Activated CD4-positive, alpha-beta T cell treated with anti-CD3 and anti-CD28 coated beads, Interleukin-2, amount 50 U/mL, for 1 hour (primary cell): ENCODE data around the gene ACOX1.

ENCODE experiments used
- DNase-seq: peaks from one replicate; pipeline ENCODE4 v3.0.0-alpha.2; 2020

Gene ACOX1

DNA sequence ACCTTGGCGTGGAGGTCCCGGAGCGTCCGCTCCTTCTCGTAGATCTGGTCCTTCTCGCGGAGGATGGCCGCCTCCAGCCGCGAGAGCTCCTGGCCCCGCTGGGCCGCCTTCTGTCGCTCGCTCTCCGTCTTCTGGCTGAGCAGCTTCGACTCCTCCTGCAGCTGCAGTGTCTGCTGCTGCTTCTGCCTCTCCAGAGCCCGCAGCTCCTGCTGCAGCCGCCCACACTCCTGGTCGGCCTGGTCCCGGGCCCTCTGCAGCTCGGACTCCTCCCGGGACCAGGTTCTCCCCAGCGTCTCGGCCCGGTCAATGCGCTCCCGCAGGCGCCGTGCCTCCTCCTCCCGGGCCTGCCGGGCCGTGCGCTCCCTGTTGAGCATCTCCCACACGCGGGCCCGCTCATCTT lies 29.2 kb upstream of the ACOX1 start:
- no peak for DNase-seq

DNA sequence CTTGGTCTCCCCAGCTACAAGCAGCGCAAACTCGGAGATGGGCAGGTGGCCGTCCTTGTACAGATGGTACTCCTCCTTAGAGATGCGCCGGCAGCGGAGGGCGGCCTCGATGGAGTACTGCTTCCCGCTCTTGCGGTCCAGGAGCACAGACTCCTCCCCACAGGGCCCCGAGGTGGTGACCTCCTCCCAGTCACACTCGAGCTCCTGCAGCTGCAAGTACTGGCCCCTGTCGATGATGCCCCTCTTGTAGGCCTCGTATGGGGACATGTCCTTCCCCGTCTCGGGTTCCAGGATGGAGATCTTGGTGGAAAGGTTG lies 28.8 kb upstream of the ACOX1 start:
- no peak for DNase-seq

DNA sequence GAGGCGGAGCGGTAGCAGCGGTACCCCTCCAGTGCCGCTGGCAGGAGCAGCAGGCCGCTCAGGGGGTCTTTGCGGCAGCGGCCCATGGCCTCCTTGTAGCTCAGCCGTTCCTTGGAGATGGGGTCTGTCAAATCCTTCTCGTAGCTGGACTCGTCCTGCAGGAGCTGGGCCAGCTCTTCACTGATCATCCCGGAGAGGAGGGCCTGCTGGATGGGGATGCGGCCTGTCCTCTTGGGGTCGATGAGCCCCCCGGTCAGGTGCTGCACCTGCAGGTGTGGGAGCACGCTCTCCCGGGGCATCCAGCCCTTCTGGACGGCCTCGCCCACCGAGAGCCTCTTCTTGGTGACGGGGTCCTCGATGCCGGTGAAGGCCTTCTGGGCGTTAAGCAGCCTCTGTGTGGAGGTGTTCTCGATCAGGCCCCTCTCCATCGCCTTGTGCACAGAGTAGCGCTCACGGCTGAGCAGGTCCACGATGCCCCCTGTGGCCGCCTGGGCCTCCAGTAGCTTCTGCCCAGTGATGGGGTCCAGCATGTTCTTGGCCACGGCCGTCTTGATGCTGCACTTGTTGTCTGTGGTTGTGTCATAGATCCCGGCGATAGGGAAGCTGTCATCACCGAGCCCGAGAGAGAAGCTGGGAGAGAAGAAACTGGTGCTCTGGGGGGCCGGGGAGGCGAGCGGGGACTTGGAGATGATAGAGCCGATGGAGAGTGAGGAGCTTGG lies 28.3 kb upstream of the ACOX1 start:
- DNase-seq, result no peak

GRCh38 chr17:76005263-76006149 lies 26.5 kb upstream of the ACOX1 start:
- peak; percentile 80 for DNase-seq

- DNase-seq, result no peak
Observed at GRCh38 chr17:76004750-76005262, 25.8 kb upstream of the ACOX1 start.

DNA sequence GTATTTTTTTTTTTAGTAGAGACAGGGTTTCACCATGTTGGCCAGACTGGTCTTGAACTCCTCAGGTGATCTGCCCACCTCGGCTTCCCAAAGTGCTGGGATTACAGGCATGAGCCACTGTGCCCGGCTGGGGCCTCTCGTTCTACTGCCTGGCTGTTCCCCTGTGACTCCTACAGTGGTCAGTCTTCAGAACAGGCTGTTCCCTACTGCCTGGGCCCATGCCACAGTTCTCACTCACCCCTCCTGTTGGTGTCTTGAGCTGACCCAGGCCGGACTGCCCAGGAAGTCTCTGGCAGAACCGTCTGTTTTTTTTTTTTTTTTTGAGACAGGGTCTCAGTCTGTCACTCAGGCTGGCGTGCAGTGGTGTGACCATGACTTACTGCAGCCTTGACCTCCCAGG lies 24.9 kb upstream of the ACOX1 start:
- DNase-seq, result no peak

DNA sequence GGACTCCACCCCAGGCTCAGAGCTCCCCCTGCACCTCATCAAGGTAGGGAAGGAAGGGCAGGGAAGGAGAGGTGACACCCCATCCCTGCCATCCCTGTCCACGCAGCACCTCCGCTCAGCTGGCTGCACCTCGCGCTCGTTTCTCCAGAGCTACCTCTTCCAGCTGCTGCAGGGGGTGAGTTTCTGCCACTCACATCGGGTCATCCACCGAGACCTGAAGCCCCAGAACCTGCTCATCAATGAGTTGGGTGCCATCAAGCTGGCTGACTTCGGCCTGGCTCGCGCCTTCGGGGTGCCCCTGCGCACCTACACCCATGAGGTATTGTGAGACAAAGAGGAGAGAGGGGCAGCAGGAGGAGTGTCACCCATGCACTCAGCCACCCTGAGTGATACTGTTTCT lies 23.1 kb upstream of the ACOX1 start:
- no peak for DNase-seq

GRCh38 chr17:76000755-76001521 lies 22.0 kb upstream of the ACOX1 start, which contains the start of gene CDK3:
CDK3 (plus strand) TSS chr17:76000855; CDS start chr17:76001426, 571 bp downstream.
- DNase-seq, result no peak

GRCh38 chr17:76000016-76000754 lies 21.2 kb upstream of the ACOX1 start:
- DNase-seq, result peak; percentile 66

DNA sequence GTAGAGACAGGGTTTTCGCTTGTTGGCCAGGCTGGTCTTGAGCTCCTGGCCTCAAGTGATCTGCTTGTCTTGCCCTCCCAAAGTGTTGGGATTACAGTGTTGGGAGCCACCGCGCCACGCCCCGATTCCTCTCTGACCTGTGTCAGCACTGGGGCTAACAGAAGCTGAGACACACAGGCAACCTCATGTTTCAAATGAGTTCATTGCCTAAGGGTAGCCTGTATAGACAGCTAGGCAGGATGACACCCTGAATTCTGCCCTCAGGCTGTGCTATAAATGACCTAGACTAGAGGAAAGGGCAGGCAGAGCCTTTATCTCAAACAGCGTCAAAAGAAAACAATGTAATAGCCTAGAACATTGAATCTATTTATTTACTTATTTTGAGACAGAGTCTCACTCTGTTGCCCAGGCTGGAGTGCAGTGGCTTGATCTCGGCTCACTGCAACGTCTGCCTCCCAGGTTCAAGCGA lies 19.4 kb upstream of the ACOX1 start:
- DNase-seq, result no peak

DNA sequence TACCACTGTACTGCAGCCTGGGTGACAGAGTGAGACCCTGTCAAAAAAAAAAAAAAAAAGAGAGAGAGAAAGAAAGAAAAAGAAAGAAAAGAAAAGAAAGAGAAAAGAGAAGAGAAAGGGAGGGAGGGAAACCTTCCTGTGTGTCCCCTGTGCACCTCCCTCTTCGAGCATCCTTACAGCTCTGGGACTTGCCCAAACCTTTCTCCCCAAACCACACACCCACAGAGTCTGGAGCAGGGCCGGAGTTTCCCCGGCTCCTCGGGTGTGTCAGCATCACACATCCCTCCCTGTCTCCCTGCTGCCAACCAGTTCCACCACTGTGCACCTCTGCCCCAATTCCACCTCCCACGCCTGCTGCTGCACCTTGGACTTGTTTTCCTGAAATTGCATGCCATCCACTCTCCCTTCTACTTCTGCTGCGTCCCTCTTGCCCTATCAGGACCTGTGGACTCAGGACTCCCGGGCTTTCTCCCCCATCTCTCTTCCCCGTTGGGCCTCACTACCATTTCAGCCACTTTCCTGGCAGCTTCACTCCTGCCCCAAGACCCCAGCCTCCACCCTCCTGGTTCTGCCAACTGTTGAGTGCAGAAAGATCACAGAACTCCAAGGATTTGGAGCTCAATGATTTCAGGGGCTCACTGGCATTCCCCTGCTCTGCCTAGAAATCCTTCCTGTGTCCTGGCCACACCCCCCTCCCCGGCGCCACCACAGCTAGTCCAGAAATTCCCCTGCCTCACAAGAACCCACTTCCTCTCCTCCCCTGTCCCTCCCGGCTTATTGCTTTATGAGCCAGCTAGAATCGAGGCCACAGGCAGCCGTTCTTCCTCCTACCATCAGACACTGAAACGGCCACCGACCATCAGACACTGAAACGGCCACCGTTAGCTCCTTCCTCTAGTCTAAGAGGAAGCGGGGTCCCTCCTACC lies 18.0 kb upstream of the ACOX1 start:
- no peak for DNase-seq

DNA sequence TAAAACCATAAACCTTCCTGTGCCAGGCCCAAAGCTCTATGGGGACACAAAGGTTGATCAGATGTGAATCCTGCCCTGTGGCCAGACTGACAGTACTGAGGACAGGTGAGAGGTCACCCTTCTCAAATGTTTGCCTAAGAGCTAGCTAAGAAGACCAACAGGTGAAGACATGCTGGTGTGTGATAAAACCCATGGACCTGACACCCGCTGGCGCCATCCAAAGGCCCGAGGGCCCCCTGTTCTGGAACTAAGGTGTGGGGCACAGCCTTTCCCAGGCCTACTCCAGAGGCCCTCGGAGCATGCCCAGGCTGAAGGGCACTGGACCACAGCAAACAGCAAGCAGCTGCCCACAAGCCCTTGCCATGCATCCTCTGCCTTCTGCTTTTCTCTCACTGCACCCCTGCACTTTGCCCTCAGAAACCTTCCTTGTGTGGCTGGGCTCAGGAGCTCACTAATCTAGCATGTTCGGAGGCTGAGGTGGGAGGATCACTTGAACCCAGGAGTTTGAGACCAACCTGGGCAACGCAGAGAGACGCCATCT lies 16.5 kb upstream of the ACOX1 start:
- DNase-seq, result no peak

- DNase-seq, result no peak
Observed at GRCh38 chr17:75994802-75995370, 15.9 kb upstream of the ACOX1 start.

DNA sequence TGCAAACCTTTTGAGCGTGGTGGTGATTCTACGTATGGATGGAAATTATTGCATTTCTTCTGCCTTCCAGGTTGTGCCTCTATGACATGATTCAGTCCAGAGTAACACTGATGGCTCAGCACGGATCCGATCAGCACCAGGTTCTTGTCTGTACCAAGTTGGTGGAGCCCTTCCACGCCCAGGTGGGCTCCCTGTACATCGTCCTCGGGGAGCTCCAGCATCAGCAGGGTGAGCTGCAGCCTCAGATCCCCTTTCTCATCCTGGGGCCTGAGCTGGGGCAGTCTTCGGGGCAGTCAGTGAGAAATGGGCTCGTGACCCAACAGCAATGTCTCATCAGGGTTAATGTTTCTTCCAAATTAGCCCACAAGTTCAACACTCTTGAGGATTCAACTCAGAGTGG lies 12.4 kb upstream of the ACOX1 start:
- DNase-seq, result no peak

DNA sequence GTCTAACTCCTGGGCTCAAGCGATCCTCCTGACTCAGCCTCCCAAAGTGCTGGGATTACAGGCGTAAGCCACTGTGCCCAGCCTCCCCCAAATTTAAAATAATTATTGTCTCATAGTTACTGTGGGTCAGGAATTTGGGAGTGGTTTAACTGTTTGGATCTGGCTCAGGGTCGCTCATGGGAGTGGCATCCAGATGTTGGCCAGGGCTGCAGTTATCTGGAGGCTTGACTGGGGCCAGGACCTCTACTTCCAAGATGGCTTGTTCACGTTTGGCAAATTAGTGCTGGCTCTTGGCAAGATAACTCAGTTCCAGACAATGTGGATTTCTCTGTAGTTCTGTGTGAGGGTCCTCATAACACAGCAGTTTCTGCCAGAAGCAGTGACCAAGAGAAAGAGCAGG lies 8.1 kb upstream of the ACOX1 start:
- no peak for DNase-seq

- no peak for DNase-seq
Observed at GRCh38 chr17:75985986-75986385, 7.0 kb upstream of the ACOX1 start.

DNA sequence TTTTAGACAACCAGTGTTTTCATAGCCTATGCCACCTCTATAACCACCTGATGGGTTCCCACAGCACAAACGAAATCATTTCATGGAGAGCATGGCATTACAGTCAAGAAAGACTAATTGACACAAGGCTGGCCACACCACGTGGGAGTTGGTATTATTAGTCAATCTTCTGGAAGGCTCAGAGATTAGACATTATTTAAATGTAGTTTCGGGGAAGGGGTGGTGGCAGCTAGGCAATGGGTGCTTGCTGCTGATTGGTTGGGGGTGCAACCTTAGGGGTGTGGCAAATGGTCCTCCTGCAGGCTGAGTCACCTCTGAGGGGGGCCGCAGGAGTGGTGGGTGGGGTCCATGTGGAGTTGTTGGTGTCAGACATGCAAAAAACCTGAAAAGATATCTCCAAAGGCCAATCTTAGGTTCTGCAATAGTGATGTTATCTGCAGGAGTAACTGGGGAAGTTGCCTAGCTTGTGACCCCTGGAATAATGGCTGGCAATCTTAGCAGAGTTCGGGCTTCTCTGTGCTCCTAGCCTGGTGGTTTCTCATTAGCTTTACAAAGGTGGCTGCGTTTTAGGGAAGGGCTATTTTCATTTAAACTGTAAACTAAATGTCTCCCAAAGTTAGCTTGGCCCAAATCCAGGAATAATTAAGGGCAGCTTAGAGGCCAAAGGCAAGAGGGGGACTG lies 4.7 kb upstream of the ACOX1 start:
- no peak for DNase-seq

- DNase-seq, result no peak
Observed at GRCh38 chr17:75981019-75981615, 2.2 kb upstream of the ACOX1 start.

GRCh38 chr17:75980188-75981018 lies 1.4 kb upstream of the ACOX1 start:
- DNase-seq, result no peak
